OCI-M1 (cell line): ENCODE results near the gene ADK.
"Not testable (repeated sequence)": the region's sequence is repeated elsewhere in the genome, so short reads cannot be mapped to it uniquely, and the experiment has no call there.

ENCODE experiments used
- DNase-seq: peaks from one replicate; lab custom pipeline; 2025; lab: John Stamatoyannopoulos, UW

ADK gene

DNA sequence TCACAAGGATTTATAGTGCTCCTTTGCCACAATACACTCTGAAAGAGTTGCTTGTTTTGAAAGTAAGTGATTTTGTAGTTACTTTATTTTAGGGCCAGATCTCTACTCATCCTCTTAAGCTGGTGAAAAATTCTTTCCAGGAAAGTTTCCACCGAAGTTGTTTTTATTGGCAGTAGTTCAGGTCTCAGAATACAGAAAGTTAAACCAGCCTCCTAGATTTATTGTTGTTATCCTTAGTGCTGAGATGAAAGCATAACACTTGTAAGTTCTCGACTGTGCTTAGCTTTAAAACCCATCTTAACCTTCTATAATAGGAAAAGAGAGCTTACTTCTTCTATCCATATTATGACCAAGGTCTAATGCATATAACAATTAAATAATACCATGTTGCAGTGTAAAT lies 5.9 kb upstream of the ADK start:
- no peak for DNase-seq

DNA sequence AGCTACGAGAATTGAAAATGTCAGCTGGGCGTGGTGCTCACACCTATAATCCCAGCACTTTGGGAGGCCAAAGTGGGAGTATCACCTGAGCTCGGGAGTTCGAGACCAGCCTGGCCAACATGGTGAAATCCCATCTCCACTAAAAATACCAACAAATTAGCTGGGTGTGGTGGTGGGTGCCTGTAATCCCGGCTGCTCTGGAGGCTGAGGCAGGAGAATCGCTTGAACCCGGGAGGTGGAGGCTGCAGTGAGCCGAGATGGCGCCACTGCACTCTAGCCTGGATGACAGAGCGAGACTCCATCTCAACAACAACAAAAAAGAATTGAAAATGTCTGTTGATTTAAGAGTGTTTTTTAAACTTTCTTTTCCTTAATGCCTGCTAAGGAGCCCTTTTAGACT lies 4.0 kb upstream of the ADK start:
- DNase-seq = not testable (repeated sequence)

DNA sequence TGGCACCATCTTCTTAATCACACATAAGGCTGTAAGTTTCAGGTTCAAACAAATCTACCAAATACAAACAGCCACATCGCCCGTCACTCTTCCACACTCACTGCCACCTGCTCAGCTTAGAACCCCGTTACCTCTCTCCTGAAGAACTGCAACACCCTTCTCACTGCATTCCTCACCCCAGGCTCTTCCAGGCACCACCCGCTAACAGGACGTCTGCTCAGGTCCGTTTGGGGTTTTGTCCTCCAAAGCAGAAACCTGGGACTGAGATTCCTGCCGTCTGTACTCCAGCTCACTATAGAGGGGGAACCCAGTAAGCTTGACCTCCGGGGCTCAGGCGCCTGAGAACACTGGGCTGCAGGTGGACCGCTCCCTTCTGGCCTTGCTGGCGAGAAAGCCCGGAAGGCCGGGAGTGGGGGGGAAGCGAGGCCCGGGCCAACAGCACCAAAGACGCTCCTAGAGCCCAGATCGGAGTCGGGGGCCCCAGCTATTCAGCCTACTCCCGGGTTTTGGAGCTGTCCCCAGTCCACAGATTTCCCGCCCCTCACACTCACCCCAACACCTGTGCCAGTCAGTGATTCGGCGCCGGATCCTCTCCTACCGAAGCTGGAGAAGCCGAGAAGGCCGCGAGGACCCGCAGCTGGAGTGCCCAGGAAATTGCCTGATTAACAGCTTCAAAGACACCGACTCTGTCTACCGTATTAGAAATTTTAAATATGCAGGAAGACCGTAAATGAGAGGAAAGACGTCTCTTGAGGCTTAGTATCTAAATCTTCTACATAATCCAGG lies 624 bp upstream of the ADK start, which contains the start of gene AP3M1:
Gene AP3M1, minus strand, starts transcription at position 625 of the 786 bp plus-strand sequence. CDS start 12,449 bp downstream, outside the sequence.
- no peak for DNase-seq

DNA sequence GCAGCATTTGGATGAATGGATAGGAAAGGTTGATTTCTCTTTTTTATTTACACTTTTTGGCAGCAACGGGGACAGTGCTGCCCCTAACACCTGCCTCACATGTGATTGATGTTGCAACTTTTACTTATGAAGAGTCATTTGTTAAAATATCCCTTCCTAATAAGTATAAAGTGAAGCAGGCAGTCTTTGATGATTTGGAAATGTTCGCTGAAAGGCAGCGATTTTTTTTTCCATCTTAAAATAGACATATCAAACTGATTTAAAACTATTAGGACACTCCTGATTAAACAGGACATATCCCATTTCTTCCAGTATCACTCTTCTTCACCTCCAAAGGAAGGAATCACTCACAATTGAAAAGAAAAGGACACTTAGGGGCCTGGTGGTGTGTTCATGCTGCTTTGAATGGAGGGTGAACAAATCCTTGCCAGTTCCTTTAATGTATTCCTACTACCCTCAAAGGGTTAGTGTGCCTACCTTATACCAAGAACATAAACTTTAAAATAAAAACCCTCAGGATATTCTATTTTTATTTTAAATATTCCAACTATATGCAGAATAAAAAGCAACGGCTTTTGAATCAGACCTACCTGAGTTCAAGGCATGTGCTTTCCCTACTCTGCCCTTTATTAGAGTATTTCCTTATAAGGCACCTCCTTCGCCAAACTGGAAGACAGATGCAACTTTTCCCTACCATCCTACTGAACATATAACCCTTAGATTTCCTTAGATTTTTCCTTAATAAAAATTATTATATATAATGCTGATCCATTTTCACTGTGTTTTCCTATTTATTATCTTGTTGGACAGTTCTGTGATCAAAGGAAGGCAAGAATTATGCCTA lies 1.1 kb downstream of the ADK start:
- DNase-seq = peak; percentile 60

DNA sequence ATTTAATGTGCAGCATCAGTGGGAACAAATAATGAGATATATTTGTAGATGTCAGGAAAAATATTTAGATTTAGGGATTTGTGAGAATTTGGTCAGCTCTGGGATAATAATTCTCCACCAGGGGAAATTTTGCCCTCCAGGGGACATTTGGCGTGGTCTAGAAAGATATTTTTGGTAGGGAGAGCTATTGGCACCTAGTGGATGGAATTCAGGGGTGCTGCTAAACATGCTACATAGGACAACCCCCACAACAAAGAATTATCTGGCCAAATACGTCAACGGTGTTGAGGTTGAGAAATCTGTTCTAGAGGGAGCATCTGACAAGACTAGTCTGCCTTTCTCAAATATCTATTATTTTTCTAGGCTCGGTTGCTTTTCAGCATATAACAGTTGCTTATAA lies 2.1 kb downstream of the ADK start:
- DNase-seq = no peak

DNA sequence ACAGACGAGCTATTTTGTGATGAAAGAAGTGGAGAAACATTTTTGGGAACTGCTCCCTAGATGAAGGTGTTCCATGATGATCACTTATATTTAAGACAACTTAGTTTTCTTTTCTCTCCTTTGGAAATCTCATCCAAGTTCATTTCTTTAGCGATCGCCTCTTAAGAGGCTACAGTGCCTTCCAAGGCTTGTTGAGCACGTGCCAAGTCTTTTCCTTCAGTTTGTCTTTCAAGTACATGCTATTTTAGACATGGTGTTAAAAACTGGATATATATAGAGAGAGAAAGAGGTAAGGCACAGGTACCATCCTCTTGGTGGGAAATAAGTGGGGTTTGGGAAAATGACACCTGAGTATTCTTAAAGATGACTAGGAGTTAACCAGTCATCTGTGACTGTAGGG lies 2.7 kb downstream of the ADK start:
- DNase-seq = no peak

DNA sequence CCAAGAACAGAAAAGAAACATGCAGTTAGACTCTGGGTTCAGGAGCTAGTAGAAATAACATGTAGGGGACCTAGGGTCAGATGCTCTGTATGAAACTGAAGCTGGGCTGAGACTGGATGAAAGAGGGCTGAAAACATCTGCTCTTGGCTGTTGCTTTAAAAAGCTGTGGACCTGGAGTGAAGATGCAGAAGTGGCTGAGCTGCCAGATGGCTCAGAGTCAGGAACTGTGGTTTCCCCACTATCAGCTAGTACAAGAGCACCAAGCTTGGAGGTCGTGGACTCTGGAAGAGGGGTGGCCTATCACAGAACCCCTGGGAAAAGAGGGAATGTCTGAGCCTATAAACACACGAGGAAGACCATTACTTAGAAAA lies 5.9 kb downstream of the ADK start:
- peak; percentile 74 for DNase-seq

DNA sequence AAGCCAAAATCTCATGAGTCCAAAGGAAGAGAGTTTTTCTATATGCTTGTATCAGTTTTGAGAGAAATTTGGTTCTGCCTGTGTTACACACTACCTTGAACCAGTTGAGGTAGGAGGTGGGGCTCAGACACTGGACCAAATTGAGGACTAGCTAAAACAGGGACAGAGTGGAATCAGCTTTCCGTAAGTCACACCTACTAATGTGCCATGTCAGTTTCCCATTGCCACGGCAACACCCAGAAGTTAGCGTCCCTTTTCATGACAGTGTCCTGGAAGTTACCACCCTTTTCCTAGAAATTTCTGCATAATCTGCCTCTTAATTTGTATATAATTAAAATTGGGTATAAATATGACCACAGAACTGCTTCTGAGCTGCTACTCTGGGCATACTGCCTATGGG lies 9.0 kb downstream of the ADK start:
- DNase-seq = no peak

DNA sequence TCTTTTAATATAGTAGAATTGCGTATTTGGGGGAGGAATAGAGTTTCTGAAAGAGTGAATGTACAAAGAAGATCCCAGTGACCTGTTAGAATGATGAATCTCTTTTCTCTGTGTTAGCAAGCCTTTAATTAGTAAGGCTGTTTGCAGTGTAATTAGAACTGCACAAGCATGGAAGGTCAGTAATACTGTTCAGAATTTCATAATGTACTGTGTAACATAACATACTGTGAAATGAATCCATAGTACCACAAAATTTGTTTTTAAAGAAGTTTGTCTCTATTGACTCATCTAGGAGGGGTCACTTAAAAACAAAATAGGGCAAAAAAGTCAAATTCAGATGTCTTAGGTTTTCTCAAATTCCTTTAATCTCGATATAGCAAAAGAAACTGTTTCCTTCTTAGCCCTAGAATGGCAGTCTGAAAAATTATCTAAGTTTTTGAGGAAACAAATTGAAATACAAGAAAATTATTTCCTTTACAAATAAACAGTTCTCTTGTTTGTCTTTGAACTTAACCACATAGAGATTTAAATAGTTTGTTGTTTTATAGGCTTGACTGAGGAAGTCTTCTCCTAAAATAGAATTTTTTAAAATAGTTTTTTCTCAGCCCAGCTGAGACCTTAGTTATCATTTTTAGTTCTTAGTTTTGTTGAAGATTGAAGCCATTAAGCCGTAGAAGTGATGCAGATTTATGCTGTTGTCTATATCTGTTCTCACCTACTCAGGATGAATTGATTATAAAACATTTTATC lies 12.5 kb downstream of the ADK start:
- no peak for DNase-seq

DNA sequence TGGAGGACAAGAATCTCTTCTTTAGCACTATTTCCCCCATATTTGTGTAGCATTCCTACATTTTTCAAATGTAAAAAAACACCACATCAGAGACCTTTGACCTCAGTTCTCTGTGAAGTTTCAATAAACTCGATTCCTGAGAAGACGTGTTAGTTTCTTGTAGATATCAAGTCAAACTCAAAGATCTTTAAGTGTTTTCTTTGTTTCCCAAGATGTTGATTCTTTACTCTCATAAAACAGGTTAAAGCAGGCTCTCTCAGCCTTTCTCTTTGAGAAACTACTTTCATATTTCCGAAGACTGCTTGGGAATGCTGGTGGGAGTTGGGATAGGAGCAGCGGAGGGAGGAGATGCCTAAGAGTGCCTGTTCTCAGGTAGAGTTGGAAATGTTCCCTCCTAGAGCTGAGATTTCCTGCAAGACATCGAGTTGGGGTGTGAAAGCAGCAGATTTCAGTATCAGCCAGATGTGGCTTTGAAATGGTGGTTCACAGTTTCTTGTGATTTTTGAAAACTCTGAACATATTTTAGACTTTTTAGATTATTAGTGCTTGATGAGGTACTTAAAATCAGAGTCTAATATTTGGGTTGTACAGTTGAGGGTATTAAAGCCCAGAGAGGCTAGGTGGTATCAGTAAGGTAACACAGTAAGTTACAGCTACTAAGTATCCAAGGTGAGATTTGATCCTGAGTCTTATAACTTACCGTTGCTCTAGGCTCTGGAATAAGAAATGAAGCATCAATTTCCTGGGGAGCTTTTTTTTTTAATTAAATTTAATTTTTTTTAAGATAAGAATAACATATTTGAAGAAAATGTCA lies 13.9 kb downstream of the ADK start:
- DNase-seq = no peak

DNA sequence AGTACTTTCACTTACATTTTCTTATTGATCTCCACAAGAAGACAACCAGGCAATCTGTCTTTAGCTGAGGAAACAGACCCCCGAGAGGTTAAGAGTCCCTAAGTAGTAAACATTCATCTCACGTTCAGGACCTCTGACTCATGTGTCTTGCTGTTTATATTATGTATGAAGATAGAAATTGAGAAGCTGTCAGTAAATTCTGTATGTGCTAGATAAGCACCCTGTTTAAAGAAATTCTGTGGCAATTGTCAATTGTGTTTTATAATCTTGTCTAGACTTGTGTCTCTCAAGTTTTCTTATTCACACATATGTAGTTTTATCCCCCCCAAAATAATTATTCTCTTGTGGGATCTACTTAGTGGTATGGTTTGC lies 14.5 kb downstream of the ADK start:
- peak; percentile 73 for DNase-seq

DNA sequence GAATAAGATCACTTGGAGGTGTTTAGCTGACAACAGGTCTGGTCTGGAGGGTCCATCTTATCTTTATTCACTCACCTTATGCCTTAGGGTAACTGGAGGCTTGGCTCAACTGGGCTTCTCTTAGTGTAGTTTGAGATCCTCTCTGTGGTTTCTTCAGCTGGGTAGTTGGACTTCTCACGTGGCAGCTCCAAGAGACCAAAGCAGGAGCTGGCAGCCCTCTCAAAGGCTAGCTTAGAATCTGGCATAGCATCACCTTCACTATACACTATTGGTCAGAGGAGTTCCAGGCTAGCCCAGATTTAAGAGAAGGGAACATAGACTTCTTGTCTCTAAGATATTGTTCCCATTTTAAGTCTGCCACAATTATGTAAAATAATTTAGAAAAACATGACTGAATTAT lies 16.4 kb downstream of the ADK start:
- DNase-seq = peak; percentile 29

DNA sequence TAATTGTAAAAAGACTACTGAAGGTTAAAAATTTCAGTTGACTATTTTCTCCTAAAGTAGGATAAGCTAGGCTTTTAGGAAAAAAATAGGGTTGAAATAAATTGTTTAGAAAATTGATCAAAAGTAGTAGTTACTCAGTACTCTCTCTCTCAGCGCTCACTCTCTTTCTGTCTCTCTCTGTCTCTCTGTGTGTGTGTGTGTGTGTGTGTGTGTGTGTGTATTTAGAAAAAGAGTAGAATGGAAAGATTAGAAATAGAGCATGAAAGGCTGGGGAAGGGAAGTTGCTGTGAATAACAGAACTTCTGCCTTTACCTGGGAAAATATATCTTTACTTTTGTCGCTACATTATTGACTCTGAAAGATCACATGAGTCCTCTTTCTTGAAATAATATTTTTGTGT lies 20.6 kb downstream of the ADK start:
- peak; percentile 29 for DNase-seq

DNA sequence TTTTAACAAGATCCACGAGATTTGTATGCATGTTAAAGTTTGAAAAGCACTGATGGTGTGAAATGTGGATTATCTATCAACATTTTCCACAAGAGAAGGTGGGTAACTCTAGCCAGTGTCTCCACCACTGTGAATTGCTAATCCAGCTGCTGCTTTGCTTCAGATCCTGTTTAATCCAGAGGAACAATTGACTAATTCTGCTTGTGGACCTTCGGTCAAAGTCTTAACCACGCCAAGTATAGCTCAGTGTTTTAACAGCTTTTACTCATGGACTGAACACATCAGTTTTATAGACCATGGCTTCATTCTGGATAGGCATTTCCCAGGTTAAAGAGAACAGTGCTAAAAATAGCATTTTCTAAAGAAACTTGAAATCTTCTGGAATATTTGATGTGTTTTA lies 23.5 kb downstream of the ADK start:
- DNase-seq = no peak

DNA sequence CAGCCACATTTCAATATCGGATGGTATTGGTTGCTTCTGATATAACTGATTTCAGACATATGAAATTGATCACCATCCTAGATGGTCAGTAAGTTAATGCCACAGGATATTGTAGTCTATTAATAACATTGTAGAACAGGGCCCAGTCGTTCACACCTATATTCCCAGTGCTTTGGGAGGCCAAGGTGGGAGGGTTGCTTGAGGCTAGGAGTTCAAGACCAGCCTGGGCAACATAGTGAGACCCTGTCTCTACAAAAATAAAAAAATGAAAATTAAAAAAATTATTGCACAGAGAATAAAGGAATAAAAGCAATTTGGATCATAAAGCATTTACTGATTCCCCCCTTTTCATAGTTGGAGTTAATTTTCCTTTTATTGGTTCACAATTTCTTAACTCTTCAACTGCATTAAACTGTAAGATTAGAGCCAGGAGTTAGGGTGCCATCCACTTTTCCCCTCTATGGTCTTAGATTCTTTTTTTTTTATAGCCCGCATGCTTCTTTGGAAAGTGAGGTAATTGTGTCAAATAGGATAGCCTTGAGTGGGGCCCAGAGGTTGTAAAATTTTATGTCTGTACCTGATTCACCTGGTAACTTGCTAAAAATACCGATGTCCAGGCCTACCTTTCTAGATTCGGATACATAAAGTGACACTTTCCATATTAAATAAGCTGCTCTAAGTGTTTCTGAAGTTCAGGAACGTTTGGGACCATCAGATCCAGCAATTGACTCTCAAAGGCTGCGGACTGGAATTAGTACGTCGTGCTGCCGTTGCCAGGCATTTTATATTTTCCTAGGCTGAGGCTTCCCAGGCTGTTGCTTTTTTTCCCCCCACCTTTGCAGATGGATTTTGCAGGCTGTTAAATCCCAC lies 24.7 kb downstream of the ADK start:
- no peak for DNase-seq

DNA sequence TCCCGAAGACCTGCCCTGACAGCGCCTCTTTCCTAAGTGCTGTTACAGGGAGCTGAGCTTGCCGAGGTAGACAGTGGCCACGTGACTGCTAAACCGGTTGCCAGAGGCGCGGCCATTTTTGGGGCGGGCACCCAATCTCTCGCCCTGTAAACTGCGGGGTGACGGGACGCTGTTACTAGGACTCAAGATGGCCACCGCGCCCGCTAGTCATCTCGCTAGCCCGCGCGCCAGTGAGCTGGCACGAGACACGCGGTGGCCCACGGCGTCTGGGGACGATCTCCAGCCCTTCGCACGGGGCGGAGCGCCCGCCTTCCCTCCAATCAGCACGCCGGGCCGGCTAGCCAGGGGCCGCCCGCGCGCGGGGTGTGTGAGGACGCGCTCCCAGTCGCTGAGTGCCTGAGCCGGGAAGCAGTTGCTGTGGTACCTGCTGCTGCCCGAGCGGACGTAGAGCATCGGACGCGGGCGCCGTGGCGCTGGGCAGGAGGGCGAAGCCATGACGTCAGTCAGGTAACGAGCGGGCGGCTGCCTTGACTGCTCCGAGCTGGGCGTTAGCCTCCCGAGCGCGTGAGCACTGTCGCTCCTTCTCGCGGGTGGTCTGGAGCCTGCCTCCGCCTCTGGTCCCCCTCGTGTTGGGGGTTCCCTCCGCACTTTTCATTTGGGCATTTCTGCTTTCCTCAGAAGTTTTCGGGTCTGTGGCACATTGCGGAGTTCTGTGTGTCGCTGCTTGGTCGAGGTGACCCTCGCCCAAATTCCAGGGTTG lies 25.5 kb downstream of the ADK start:
- peak; percentile 95 for DNase-seq

DNA sequence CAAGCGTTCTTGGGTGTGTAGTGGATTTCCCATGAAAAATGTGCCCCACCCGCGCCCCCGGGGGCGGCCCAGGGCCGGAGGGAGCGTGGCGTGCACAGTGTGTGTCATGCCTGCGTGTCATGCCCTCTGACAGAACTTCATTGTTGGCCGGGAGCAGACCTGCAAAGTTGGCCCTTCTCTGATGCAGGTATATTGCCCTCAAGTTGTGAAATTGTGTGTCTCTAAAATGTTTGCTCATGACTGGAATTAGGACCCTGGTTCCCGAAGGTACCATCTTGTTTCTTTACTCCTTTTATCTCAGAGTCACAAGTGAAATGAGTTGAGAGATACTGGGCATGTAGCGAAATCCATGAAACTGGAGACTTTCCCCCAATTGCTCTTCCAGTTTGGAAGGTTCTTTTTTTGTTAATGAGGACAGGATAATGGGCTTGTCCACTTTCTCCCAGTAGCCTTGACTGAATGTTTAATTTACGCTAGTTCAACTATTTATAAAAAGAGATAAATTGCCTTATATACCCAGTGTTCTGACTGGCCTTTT lies 26.2 kb downstream of the ADK start:
- DNase-seq = peak; percentile 73

DNA sequence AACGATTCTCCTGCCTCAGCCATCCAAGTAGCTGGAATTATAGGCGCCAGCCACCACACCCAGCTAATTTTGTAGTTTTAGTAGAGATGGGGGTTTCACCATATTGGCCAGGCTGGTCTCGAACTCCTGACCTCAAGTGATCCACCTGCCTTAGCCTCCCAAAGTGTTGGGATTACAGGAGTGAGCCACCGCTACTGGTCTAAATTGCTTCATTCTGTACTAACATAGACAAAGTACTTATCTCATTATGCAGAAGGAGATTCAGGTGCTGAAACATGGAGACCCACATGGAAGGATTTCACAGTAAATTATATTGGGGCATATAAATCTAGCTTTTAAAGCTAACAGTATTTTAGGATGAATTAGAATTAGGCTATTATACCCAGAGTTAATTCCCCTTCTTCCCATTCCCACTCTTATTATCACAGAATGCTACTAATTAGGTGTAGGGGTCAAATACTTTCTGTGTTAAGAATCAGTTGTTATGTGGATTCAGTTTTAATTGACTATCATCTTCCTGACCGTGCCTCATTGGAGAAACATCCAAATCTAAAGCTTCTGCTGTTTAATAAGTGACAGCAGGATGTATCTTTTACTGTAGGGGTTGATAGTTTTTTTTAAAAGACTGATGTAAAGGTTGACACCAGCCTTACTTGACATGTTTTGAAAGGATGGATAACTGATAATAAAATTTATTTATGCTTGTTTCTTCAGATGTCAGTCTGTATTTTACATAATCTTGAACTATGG lies 27.2 kb downstream of the ADK start:
- DNase-seq = no peak

DNA sequence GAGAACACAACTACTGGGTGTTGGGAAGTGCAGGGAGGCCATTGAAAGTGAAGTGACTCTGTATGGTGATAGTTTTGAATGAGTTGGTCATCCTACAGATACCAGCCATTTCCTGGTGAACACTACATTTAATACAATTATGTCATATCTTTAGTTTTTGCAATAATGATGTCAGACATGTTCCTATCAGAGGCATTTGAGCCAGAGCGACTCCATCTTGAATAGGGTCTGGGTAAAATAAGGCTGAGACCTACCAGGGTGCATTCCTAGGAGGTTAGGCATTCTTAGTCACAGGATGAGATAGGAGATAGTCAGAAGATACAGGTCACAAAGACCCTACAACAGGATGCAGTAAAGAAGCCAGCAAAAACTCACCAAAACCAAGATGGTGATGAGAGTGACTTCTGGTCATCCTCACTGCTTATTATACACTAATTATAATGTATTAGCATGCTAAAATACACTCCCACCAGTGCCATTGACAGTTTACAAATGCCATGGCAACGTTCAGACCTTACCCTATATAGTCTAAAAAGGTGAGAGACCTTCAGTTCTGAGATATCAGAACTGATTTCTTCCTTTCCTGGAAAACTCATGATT lies 28.2 kb downstream of the ADK start:
- peak; percentile 28 for DNase-seq
